GM12891 (cell line): ENCODE data around the gene SASH1.

ENCODE experiments used
- POLR2A ChIP-seq: IDR thresholded peaks from 2 replicates; pipeline ENCODE4 v1.6.1; 2011; ENCODE audit warnings: low read depth, low read length, control low read depth
- POLR2AphosphoS5 ChIP-seq: IDR thresholded peaks from 2 replicates; pipeline ENCODE4 v1.6.1; 2011; ENCODE audit warnings: low read depth, low read length, control low read depth
- SPI1 ChIP-seq: IDR thresholded peaks from 2 replicates; pipeline ENCODE4 v1.6.1; 2011; ENCODE audit warnings: low read depth, low read length, control low read depth
- TAF1 ChIP-seq: IDR thresholded peaks from 2 replicates; pipeline ENCODE4 v1.6.1; 2011; ENCODE audit warnings: low read depth, low read length, control low read depth

DNA sequence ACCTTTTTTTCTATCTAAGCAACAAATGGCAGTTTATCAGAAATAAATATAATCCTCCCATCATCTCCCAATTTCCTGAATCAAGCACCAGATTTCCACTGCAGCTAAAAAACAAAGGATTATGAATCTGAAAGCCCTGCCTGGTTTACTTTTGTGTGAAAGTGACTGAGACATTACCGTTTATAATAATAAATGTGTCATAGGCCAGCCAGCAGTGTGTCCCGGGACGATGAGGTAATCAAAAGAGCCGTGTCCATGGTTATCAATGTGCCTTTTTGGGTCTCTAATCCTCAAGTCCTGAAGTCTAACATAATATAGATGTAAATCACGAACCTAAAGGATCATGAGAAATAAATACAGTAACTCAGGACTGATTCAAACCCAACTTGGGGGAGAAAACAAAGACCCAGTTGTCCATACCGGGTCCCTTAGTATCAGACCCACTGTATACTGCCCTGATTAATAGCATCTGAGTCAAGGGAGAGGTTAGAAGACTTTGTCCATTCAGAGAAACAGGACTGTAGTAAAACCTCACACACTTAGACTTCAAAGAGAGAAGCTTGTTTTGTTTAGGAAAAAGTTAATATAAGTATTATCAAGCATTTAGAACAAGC, 149.1 kb downstream of the SASH1 start:
- TF ChIP-seq POLR2A (no peak), POLR2AphosphoS5 (no peak), TAF1 (no peak), SPI1 (no peak)
